GM12873 (cell line): Measurements from ENCODE around the gene PPP2R2B.

Experiments
- CTCF ChIP-seq: IDR thresholded peaks from 2 replicates; pipeline ENCODE4 v1.5.1; 2012; ENCODE audit warnings: low read depth, mild to moderate bottlenecking, moderate library complexity, low read length, control low read depth; ENCODE audit not compliant: insufficient read depth; ENCODE audit errors: missing control alignments

The PPP2R2B gene

GRCh38 chr5:146562461-146562860 lies 316.1 kb downstream of the PPP2R2B start:
- TF ChIP-seq CTCF, result no peak

- TF ChIP-seq CTCF, result no peak
Observed at GRCh38 chr5:146561711-146562110, 316.8 kb downstream of the PPP2R2B start.

- TF ChIP-seq CTCF, result no peak
Observed at GRCh38 chr5:146560205-146560812, 318.2 kb downstream of the PPP2R2B start.

- TF ChIP-seq CTCF, result peak; percentile 35
Observed at GRCh38 chr5:146556884-146557283, 321.7 kb downstream of the PPP2R2B start.

GRCh38 chr5:146553446-146553845 lies 325.1 kb downstream of the PPP2R2B start:
- TF ChIP-seq CTCF, result no peak

- no peak for TF ChIP-seq CTCF
Observed at GRCh38 chr5:146549615-146550014, 328.9 kb downstream of the PPP2R2B start.

GRCh38 chr5:146548781-146549449 lies 329.6 kb downstream of the PPP2R2B start:
- TF ChIP-seq CTCF, result no peak
